ENCODE measurements around the gene ZNF337.
"Not testable (repeated sequence)": the region's sequence is repeated elsewhere in the genome, so short reads cannot be mapped to it uniquely, and the experiment has no call there.

The ZNF337 gene

DNA sequence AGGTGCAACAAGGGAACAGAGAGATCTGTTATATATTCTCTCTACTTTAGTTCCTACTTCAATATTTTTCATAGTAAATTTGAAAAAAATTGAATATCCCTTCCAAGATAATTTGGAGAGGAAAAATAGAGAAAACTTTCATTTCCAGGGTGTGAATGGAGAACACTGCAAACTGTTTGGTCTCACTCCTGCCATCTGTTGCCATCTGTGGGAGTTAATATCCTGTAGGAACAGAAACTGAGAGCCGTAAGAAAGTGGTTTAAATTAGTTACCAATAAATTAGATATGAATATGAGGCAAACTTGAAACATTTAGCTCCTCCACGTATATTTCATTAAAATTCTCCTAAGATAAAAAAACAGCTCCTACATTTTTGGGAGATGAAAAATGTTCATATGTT lies 4.2 kb downstream of the ZNF337 start:
- DNase-seq: no peak

GRCh38 chr20:25690427-25690826 lies 6.2 kb downstream of the ZNF337 start:
- no peak for DNase-seq

GRCh38 chr20:25686081-25687067 lies 10.3 kb downstream of the ZNF337 start:
- DNase-seq: no peak

DNA sequence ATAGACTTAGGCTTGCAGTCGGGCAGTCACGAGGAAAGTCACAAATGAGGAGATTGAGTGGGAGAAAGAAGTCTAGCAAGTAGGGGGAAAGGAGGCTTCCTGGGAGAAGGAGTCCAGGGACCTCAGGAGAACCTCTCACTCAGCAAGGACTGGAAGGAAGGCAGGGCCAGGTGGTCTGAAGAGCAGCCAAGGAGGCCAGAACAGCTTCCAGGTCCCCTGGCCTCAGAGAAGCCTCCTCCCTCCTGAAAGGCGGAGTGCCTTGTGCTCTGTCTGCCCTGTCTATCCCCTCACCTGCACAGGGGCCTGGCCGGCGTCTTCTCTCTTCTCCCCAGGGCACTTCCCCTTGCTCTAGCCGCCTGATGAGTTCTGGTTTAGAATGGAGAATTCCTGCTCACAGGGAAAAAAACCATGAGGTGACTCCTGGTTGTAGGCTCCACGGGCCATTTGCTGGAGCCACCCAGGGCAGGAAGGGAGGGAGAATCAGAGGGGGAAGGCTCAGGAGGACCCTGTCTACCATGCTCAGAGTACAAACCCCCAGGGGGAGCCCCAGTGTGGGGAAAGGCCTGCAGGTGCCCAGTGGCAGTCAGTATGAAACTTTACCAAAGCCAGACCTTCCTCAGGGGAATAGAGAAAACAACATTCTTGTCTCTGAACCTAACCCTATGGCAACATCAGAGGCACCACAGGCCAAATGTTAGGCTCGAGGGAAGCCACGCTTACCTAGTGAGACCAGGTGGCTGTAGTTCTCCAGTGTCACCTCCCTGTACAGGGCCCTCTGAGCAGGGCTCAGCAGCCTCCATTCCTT lies 11.2 kb downstream of the ZNF337 start:
- no peak for DNase-seq

GRCh38 chr20:25683826-25684225 lies 12.8 kb downstream of the ZNF337 start:
- not testable (repeated sequence) for DNase-seq

- no peak for DNase-seq
Observed at GRCh38 chr20:25683050-25683449, 13.6 kb downstream of the ZNF337 start.

GRCh38 chr20:25676164-25676809 lies 20.4 kb downstream of the ZNF337 start:
- DNase-seq: no peak

GRCh38 chr20:25675161-25675560 lies 21.5 kb downstream of the ZNF337 start:
- DNase-seq: no peak

DNA sequence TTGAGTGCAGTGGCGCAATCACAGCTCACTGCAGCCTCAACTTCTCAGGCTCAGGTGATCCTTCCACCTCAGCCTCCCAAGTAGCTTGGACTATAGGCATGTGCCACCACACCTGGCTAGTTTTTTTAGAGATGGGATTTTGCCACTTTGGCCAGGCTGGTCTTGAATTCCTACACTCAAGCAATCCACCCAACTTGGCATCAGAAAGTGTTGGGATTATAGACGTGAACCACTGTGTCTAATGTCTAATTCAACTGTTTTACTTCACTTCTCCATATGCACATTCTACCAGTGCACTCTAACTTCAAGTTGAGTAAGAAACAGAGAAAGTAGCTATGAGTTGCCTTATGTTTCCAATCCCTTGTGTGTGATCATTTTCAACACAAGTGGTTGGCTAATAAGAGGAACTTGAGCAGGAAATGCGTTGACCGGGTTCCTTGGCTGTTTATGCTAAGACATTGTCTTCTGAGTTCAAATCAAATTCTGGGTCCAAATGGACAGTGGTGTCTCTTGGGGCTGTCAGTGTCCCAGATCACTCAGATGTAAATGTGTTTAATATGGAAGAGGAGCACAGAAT lies 23.9 kb downstream of the ZNF337 start:
- DNase-seq: no peak

GRCh38 chr20:25669826-25670422 lies 26.7 kb downstream of the ZNF337 start:
- no peak for DNase-seq

DNA sequence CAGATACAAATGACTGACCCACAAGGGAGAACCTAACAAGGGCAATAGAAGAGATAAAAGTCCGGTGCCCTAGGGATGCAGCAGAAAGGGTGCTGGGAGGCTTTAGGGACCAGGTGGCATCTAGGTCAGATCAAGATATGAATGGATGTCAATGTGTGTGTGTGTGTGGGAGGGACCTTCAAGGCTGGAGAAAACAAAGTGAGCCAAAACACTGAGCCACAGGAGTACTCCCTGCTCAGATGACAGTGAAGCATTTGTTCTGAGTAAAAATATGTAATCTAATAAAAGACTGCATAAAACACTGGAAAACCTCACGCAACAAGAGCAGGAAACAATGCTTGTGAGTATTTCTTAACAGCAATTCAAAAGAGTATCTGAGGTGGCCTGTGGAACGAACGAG lies 28.2 kb downstream of the ZNF337 start:
- DNase-seq: no peak

DNA sequence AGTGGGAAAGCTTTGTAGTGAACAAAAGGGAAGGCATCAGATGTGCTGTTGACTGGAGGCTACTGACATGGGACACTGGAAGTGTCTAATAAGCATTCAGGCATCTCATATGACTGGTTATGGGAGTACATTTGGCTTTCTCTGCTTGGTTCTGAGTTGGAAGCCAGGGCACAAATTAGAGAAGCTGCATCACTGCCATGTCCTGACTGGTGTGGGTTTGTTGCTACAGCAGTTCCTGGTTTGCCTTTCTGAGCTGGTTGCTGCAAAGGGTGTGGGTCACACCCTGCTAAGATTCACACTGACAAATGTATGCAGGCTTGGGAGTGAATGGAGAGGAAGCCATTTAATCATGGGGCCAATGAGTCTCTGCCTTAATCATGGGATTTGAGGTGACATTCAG lies 36.7 kb downstream of the ZNF337 start:
- DNase-seq: no peak

DNA sequence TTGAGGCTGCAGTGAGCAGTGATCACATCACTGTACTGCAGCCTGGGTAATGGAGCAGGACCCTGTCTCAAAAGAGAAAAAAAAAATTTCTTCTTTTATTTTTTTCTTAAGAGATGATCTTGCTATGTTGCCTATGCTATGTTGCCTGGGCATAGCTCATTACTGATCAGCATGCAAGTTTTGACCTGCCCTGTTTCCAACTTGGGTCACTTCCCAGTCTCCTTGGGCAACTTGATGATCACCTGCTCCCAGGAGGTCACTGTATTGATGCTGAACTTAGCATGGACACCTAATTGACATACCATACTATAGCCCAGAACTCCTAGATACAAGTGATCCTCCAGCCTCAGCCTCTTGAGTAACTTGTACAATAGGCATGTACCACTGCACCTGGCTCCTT lies 42.2 kb downstream of the ZNF337 start:
- no peak for DNase-seq

DNA sequence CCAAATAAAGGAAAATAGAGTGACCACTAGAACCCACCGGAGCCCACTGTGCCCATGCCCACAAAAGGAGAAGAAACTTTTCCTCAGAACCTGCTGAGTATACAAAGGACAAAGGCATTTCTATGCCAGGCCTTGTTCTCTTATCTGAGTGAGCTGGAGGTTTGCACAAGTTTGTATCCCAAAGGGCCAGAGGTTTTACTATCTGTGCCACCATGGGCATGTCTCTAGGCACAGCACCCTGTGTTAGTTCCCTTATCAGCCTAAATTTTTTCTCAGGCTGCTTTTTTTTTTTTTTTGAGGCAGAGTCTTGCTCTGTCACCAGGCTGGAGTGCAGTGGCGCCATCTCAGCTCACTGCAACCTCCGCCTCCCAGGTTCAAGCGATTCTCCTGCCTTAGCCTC lies 43.8 kb downstream of the ZNF337 start:
- not testable (repeated sequence) for DNase-seq

DNA sequence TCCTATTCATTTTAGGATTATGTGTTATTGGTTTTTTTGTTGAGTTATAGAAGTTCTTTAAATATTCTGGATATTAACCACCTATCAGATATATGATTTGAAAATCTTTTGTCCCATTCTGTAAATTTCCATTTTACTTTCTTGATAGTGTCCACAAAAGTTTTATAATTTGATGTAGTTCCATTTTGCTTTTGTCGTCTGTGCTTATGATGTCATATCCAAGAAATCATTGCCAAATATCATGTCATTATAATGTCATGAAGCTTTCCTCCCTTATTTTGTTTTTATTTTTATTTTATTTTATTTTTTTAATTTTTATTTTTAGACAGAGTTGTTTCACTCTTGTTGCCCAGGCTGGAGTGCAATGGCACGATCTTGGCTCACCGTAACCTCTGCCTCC lies 51.8 kb downstream of the ZNF337 start:
- no peak for DNase-seq

GRCh38 chr20:25643716-25644115 lies 52.9 kb downstream of the ZNF337 start:
- DNase-seq: no peak

GRCh38 chr20:25637247-25637646 lies 59.4 kb downstream of the ZNF337 start:
- DNase-seq: no peak

- DNase-seq: no peak
Observed at GRCh38 chr20:25632940-25633790, 63.5 kb downstream of the ZNF337 start.

GRCh38 chr20:25630615-25631014 lies 66.0 kb downstream of the ZNF337 start:
- not testable (repeated sequence) for DNase-seq

DNA sequence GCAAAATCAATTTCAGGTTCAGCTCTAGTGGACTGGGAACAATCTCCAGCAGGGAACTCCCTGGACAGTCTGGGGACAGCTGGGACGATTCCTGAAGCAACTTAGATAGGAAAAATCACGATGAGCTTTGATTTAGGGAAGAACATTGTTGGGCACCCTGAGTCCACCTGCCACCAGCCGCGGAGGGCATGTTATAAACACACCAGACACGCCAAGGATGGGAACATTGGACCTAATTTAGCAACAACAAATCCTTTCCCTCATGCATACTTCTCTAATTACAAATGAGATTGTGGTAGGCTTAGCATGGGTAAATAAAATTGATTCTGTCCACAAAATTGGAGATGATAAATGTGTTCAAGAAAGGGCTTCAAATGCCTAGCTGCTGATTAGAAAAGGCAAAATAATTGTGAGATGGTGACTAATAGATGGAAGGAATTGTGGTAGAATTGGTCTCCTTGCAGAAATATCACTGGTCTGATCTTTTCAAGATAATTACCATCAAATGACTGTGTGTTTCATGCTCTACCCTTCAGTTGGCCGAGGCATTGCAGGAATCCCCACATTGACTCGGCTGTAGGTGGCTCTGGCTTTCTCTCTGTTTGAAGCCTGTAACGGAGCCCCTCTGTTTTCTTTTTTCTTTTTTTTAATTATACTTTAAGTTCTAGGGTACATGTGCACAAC lies 66.7 kb downstream of the ZNF337 start:
- DNase-seq: no peak

DNA sequence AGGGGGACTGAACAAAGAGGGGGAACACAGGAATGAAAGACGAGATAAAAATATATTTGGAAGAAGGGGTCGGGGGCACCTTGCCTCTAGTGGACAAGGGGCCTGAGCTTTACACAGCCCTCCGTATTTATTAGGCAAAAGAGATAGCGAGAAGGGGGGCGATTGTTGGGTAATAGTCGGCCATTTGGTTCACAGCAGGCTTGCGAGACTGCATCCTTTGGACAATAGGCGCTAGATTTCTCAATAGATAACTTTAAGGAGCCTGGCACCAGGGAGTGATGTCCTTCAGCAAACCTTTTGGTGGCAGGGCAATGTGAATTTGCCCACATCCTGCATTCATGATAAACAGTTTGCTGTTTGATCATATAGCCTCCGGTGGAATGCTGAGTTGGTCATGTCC lies 69.9 kb downstream of the ZNF337 start:
- DNase-seq: no peak
